ENCODE measurements around the gene CIRBP. TPM values are rescaled to one million over a fixed set of nuclear protein-coding genes. Genes with fewer than 3 reads are reported as not detected.

The CIRBP gene
- total RNA-seq, 2 experiments from 2014 or later, result 278 to 309 TPM

DNA sequence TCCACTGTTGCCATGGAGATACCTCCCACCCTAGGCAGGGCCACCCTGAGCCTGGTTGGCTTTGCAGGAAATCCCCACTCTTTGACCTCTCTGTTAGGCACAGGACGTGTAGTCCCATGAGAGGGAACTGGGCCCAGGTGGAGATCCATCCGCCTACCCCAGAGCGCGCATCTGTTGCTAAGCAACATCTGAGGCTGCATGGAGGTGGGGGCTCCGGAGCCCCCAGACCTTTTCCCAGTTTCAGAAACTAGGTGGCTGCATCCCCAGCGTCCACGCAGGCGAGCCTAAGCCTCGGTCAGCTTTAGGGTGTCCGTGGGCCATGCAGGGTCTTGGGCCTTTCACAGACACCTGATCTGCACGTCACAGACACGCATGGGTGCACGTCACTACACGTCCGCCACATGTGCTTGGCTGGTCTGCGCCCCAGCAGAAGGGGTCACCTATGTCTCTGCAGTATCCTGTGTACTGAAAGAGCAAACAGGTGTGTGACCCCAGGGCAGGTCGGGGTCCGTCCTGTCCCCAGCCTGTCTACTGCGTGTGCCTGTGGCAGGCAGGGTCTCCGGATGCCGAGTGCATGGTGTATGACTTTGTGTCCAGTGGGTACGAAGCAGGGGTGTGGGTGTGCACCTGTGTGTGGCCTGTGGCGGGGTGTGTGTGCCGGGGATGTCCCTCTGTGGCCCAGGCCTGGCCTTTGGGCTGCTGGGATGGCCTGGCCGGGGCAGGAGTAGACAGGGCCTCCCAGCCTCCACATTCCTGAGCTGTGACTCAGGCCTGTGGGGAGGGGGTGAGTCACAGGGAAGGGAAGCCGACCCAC is 4.1 kb upstream of the CIRBP start:
- peak; percentile 91 for DNase-seq (ENCODE audit: low spot score)
- H3K4me3 ChIP-seq (ENCODE audit: low read depth, low read length, poor library complexity, severe bottlenecking), result peak overlapping the region; percentile 82
- H3K27ac ChIP-seq (ENCODE audit: low read depth, low read length, poor library complexity, severe bottlenecking), result peak overlapping the region; percentile 93
- ChIA-PET CTCF (ENCODE audit: unreplicated experiment) (no interaction called here), POLR2A (no interaction called here)
- H4K20me1 ChIP-seq (ENCODE audit: insufficient read depth, low read length), result peaks cover 1% of the 10 kb centered on the region; the same call in 1 of the 2 replicates
- no peaks in the 10 kb centered on the region for H3K9me2 ChIP-seq (ENCODE audit: insufficient read depth, low read length)
- H3K79me2 ChIP-seq (ENCODE audit: insufficient read depth, low read depth, low read length), result peaks cover 24% of the 10 kb centered on the region
- H3K4me1 ChIP-seq (ENCODE audit: insufficient read depth, low read length, poor library complexity, severe bottlenecking), result peaks cover 72% of the 10 kb centered on the region
- H2AFZ ChIP-seq (ENCODE audit: low read length), result no peak overlapping the region
- TF ChIP-seq, protein P1, sequence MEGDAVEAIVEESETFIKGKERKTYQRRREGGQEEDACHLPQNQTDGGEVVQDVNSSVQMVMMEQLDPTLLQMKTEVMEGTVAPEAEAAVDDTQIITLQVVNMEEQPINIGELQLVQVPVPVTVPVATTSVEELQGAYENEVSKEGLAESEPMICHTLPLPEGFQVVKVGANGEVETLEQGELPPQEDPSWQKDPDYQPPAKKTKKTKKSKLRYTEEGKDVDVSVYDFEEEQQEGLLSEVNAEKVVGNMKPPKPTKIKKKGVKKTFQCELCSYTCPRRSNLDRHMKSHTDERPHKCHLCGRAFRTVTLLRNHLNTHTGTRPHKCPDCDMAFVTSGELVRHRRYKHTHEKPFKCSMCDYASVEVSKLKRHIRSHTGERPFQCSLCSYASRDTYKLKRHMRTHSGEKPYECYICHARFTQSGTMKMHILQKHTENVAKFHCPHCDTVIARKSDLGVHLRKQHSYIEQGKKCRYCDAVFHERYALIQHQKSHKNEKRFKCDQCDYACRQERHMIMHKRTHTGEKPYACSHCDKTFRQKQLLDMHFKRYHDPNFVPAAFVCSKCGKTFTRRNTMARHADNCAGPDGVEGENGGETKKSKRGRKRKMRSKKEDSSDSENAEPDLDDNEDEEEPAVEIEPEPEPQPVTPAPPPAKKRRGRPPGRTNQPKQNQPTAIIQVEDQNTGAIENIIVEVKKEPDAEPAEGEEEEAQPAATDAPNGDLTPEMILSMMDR (conservative IDR thresholded peaks at IDR 0.05; ENCODE audit: low read length), result no peak
- no peak for TF ChIP-seq EZH2phosphoT487 (IDR thresholded peaks at IDR 0.05; ENCODE audit: borderline replicate concordance, low read depth, low read length)
- H3K9me3 ChIP-seq (ENCODE audit: low read length), result no peaks in the 10 kb centered on the region
- intact Hi-C loops (cut with micrococcal nuclease; ENCODE audit: unreplicated experiment), result loop anchor here (5.0 to 10.0 kb wide), 2 partner anchors 240 to 382 kb away; partner anchors contain the start of genes CNN2, RNU6-2 and TMEM259
- H3K4me2 ChIP-seq (ENCODE audit: low read length), result peak overlapping the region; percentile 97
- peaks cover 10% of the 10 kb centered on the region for H3K36me3 ChIP-seq (ENCODE audit: insufficient read depth, low read length)
- no TSS peak for BruUV-seq (replicated peaks)

DNA sequence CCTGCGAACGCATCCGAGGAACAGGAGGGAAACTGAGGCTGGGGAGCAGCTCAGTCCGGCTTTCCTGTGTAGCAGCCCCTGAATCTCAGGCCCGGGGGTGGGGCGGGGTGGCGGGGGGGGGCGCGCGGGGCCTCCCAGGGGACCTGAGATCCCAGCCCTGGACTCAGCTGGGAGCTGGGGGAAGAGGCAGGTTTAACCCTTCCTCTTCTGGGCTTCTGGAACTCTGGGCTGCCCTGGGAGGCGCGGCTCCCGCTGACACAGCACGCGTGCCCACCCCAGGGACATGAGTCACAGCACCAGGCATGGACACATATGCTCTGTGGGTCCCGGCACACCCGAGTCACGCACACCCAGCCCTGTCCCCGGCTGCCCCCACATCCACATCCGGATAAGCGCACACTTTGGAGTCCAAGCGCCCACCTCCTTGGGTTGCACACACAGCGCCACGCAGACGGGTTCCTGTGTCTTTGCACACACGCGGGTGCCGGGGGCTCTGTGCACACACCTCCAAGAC is 3.5 kb upstream of the CIRBP start:
- H3K36me3 ChIP-seq (ENCODE audit: insufficient read depth, low read length), result peaks cover 17% of the 10 kb centered on the region
- ChIA-PET POLR2A (interaction anchor here (1.4 kb wide), 1 partner anchor 9 kb away, joined by 3 read pairs; the partner anchor contains the start of gene FAM174C), CTCF (ENCODE audit: unreplicated experiment) (interaction anchor here (1.7 kb wide), 1 partner anchor 21 kb away, joined by 24 read pairs; no protein-coding TSS in a partner anchor)
- no peak overlapping the region for H2AFZ ChIP-seq (ENCODE audit: low read length)
- DNase-seq (ENCODE audit: low spot score), result no peak
- H3K9me2 ChIP-seq (ENCODE audit: insufficient read depth, low read length), result no peaks in the 10 kb centered on the region
- peak overlapping the region; percentile 97 for H3K4me2 ChIP-seq (ENCODE audit: low read length)
- H3K27ac ChIP-seq (ENCODE audit: low read depth, low read length, poor library complexity, severe bottlenecking), result peak overlapping the region; percentile 93
- TF ChIP-seq EZH2phosphoT487 (IDR thresholded peaks at IDR 0.05; ENCODE audit: borderline replicate concordance, low read depth, low read length), result no peak
- TF ChIP-seq, protein P1 (conservative IDR thresholded peaks at IDR 0.05; ENCODE audit: low read length), result no peak
- peaks cover 69% of the 10 kb centered on the region for H3K4me1 ChIP-seq (ENCODE audit: insufficient read depth, low read length, poor library complexity, severe bottlenecking)
- intact Hi-C loops (cut with micrococcal nuclease; ENCODE audit: unreplicated experiment), result loop anchor here (1.0 to 10.0 kb wide), 3 partner anchors 16 to 382 kb away; partner anchors contain the start of genes CNN2, RNU6-2 and TMEM259
- H4K20me1 ChIP-seq (ENCODE audit: insufficient read depth, low read length), result peaks cover 3% of the 10 kb centered on the region; the same call in 1 of the 2 replicates
- H3K79me2 ChIP-seq (ENCODE audit: insufficient read depth, low read depth, low read length), result peaks cover 30% of the 10 kb centered on the region
- BruUV-seq (replicated peaks), result no TSS peak
- H3K4me3 ChIP-seq (ENCODE audit: low read depth, low read length, poor library complexity, severe bottlenecking), result peak overlapping the region; percentile 82
- no peaks in the 10 kb centered on the region for H3K9me3 ChIP-seq (ENCODE audit: low read length)

Measured in OCI-LY7 (cell line).